Stomach (tissue), 9 donors: ENCODE data around the gene NMRK2. TPM values are rescaled to one million over a fixed set of nuclear protein-coding genes. Genes with fewer than 3 reads are reported as not detected.

Experiments used
- DNase-seq, 2 donors: peaks; one replicate each; pipeline versions ENCODE4 v3.0.0 to v3.0.0-alpha.2; 2013 to 2019
- H3K27ac ChIP-seq, 5 donors: fragments of 200-600 bp in 4 of 5; sonication (generic) in 4 of 5; one replicate each; pipeline ENCODE4 v1.5.1; 2013 to 2019; ENCODE audit warnings: mild to moderate bottlenecking in 1 of 5, moderate library complexity in 1 of 5
- H3K27me3 ChIP-seq, 3 donors: fragments of 200-600 bp; sonication (generic); one replicate each; pipeline ENCODE4 v1.5.1; 2017 to 2019; ENCODE audit warnings: mixed run types in 1 of 3
- H3K36me3 ChIP-seq, 4 donors: fragments of 200-600 bp; sonication (generic); 1 replicate in 3 of 4; 2 replicates in 1 of 4; pipeline ENCODE4 v1.5.1; 2016 to 2019
- H3K4me1 ChIP-seq, 4 donors: fragments of 200-600 bp; sonication (generic); one replicate each; pipeline ENCODE4 v1.5.1; 2016 to 2019
- H3K4me3 ChIP-seq, 4 donors: fragments of 200-600 bp; sonication (generic) in 3 of 4; one replicate each; pipeline ENCODE4 v1.5.1; 2016 to 2019; ENCODE audit warnings: mild to moderate bottlenecking in 1 of 4
- H3K9me3 ChIP-seq, 4 donors: fragments of 200-600 bp; sonication (generic); one replicate each; pipeline ENCODE4 v1.5.1; 2016 to 2019
- EP300 ChIP-seq: sonication (generic); formaldehyde crosslinking; IDR thresholded peaks from one replicate; pipeline ENCODE4 v1.6.1; 2017; ENCODE audit warnings: antibody characterized with exemption
- POLR2A ChIP-seq, 4 donors: fragments of 450-650 bp; IDR thresholded peaks; one replicate each; pipeline ENCODE4 v1.6.1; 2016; ENCODE audit warnings: antibody characterized with exemption in 4 of 4, control low read depth in 2 of 4, mild to moderate bottlenecking in 1 of 4, moderate library complexity in 1 of 4
- POLR2AphosphoS5 ChIP-seq, 3 donors: sonication (generic); formaldehyde crosslinking; IDR thresholded peaks; one replicate each; pipeline ENCODE4 v1.6.1; 2016; ENCODE audit warnings: antibody characterized with exemption in 3 of 3
- WGBS, 5 donors: extraction: QIAGEN DNeasy Blood & Tissue Kit in 3 of 5; methylation state at CpG; one replicate each; pipeline versions ENCODE4 v1.1.5 to v1.1.7; 2013 to 2018; 5-methylcytosine and 5-hydroxymethylcytosine counted together
- intact Hi-C: fragments of 100-400 bp; cut with DNase I; formaldehyde crosslinking; loops from one replicate; pipeline ENCODE4 v1.15.1; 2023; ENCODE audit warnings: low total_unique reads
- polyA plus RNA-seq, 3 donors: library from polyadenylated mRNA; stranded (reverse); fragments of 200-250 nt; gene quantifications; one replicate each; pipeline ENCODE4 v1.2.3, GENCODE V29; 2013
- total RNA-seq, 5 donors: library from RNA; depleted of rRNA; stranded (reverse); fragments of >200 nt; gene quantifications; one replicate each; pipeline versions ENCODE4 v1.1.0 to v1.2.3, GENCODE V29; 2014 to 2016
- TF ChIP-seq, protein P1 (sequence below), 7 experiments: fragments of 450-650 bp in 4 of 7; fragments of 200-600 bp in 3 of 7; sonication (generic) in 3 of 7; IDR thresholded peaks; one replicate each; pipeline ENCODE4 v1.5.1; 2016 to 2019; ENCODE audit warnings: antibody characterized with exemption in 7 of 7, control low read depth in 2 of 7, mild to moderate bottlenecking in 1 of 7
- donor health status: healthy with polysubstance abuse.
- donor health status: Bipolar disorder and iron deficiency.
- donor health status: healthy.

The NMRK2 gene
- total and polyA plus RNA-seq, 8 donors, result 0.55 to 4.3 (median 1.5) TPM; not detected in 4

DNA sequence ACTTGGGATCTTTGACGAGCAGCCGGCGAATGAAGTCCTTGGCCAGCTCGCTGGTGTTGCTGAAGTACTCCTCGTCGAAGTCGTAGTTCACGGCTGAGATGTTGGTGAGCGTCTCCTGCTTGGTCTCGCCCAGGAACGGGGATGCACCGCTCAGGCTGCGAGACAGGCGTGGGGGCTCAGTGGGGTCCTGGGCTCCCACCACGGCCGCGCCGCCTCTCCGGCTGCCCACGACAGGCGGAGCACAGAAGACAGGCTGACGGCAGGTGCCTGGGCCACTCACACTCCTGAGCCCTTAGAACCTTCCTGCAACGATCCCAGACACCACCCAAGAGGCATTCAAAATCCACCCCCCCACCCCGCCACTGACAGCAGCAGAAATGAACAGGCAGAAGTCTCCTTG lies 28.1 kb downstream of the NMRK2 start:
- 94 to 98% (median 97%) methylated on average over 10 to 24 of the region's 24 CpGs for WGBS, 5 donors
- peaks cover 8 to 21% (median 14%) of the 10 kb centered on the region in 4 donors for H3K4me1 ChIP-seq
- intact Hi-C loops, result no loop called here

DNA sequence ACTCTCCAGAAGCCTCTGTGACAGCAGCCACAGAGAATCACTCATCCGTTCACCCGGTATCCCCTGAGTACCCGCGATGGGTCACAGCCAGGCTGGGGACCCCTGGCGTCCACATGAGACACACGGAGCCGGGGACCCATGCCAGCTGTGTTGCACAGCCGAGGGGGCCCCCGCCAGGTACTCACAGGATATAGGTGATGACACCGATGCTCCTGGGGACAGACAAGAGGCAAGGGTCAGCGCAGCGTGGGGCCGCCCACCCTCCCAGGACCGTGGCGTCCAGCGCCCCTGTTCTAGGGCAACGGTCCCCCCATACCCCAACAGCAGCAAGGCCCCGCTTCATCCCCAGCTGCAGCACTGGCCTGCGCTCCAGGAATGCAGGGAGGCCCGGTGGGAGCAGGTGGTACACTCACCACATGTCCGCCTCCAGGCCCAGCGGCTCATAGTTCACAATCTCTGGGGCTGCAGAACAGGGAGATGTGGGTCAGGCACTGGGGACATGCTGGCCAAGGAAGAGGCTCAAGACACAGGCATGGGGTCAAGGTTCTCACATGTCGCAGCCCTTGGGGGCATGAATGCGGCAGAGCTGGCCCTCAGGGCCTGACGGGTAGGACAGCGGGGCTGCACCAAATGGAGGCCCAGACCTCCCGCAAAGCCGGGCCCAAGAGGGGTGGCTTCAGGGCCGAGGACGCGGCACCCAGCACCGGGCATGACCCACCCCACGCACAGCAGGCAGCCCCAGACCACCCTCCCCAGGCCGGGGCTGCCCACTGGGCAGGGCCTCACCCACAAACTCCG lies 30.8 kb downstream of the NMRK2 start:
- Histone ChIP-seq H3K4me3 (no peak overlapping the region), H3K4me1 (peaks cover 35 to 48% (median 40%) of the 10 kb centered on the region in 4 donors), H3K9me3 (no peaks in the 10 kb centered on the region), H3K27ac (peak overlapping the region in 1 of 5 donors; percentile 99), H3K27me3 (no peaks in the 10 kb centered on the region), H3K36me3 (peaks cover 89 to 97% (median 95%) of the 10 kb centered on the region in 4 donors)
- intact Hi-C loops, result no loop called here
- WGBS, 5 donors, result 93 to 95% (median 93%) methylated on average over 20 to 35 of the region's 35 CpGs
- no peak for DNase-seq
- TF ChIP-seq, protein P1, sequence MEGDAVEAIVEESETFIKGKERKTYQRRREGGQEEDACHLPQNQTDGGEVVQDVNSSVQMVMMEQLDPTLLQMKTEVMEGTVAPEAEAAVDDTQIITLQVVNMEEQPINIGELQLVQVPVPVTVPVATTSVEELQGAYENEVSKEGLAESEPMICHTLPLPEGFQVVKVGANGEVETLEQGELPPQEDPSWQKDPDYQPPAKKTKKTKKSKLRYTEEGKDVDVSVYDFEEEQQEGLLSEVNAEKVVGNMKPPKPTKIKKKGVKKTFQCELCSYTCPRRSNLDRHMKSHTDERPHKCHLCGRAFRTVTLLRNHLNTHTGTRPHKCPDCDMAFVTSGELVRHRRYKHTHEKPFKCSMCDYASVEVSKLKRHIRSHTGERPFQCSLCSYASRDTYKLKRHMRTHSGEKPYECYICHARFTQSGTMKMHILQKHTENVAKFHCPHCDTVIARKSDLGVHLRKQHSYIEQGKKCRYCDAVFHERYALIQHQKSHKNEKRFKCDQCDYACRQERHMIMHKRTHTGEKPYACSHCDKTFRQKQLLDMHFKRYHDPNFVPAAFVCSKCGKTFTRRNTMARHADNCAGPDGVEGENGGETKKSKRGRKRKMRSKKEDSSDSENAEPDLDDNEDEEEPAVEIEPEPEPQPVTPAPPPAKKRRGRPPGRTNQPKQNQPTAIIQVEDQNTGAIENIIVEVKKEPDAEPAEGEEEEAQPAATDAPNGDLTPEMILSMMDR (IDR thresholded peaks at IDR 0.05), result no peak
- TF ChIP-seq POLR2A (IDR thresholded peaks at IDR 0.05), result no peak
- no peak for TF ChIP-seq EP300
- TF ChIP-seq POLR2AphosphoS5 (IDR thresholded peaks at IDR 0.05), result no peak

More for the DNA sequence above, 28.1 kb downstream of the NMRK2 start:
- no peak for DNase-seq
- Histone ChIP-seq H3K4me3 (no peak overlapping the region), H3K36me3 (peaks cover 77 to 100% (median 99%) of the 10 kb centered on the region in 4 donors), H3K27me3 (no peaks in the 10 kb centered on the region), H3K27ac (no peak overlapping the region), H3K9me3 (no peaks in the 10 kb centered on the region)
- TF ChIP-seq POLR2AphosphoS5 (IDR thresholded peaks at IDR 0.05) (no peak), POLR2A (IDR thresholded peaks at IDR 0.05) (no peak), EP300 (no peak)
- TF ChIP-seq, protein P1 (IDR thresholded peaks at IDR 0.05), result no peak

DNA sequence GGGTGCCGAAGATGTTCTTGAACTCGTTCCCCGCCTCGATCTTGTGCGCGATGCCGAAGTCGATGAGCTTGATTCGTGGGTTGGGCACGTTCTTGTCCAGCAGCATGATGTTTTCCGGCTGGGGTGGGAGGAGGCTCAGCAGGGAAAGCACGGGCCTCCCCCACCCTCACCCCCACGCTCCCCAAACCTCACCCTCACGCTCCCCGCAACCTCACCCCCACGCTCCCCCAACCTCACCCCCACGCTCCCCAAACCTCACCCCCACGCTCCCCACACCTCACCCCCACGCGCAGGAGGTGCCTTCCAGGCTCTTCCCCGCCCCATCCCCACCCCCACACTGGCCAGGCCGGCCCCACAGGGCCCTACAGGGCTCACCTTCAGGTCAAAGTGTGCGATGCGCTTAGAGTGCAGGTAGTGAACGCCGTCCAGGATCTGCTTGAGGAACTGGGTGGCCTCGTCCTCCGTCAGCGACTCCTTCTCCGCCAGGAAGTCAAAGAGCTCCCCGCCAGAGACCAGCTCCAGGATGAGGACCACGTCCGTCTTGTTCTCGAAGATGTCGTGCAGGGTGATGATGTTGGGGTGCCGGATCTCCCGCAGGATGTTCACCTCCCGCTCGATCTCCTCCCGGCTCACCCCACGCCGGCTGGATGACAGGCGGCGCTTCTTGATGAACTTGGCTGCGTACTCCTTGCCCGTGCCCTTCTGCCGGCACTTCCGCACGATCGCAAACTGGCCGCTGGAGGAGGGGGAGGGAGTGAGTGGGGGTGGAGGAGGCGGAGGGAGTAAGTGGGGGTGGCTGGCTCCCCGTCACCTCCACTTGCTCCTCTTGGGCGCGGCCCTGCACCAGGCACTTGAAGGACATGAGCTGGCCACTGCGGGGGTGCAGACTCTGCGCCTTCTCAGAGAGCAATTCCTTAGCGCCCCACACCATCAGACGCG lies 31.7 kb downstream of the NMRK2 start:
- WGBS, 5 donors, result 86 to 92% (median 90%) methylated on average over 40 to 60 of the region's 60 CpGs
- peak overlapping the region in 3 of 5 donors; percentile 25 to 99 (median 98) for H3K27ac ChIP-seq
- no peak overlapping the region for H3K4me3 ChIP-seq
- no peaks in the 10 kb centered on the region for H3K9me3 ChIP-seq
- no peaks in the 10 kb centered on the region for H3K27me3 ChIP-seq
- peaks cover 43 to 56% (median 49%) of the 10 kb centered on the region in 4 donors for H3K4me1 ChIP-seq
- peaks cover 81 to 89% (median 86%) of the 10 kb centered on the region in 4 donors for H3K36me3 ChIP-seq
- TF ChIP-seq EP300 (no peak), POLR2A (IDR thresholded peaks at IDR 0.05) (no peak), POLR2AphosphoS5 (IDR thresholded peaks at IDR 0.05) (no peak)
- TF ChIP-seq, protein P1 (IDR thresholded peaks at IDR 0.05), result no peak
- intact Hi-C loops, result no loop called here
- peak in 1 of 2 donors; percentile 13 for DNase-seq
